Measurements from ENCODE around the gene MARK2. TPM values are rescaled to one million over a fixed set of nuclear protein-coding genes. Genes with fewer than 3 reads are reported as not detected.

MARK2 gene
- polyA plus RNA-seq, 1 of the 3 experiments (the other 2 are of a cell fraction): 18.8 TPM

- Histone ChIP-seq H2AFZ (ENCODE audit: low read depth) (no peak overlapping the region), H3K36me3 (replicated peaks in 1 of 2; ENCODE audit: control insufficient read depth in 1 of 2, insufficient read depth in 2 of 2, low read length in 1 of 2) (peaks cover 0 to 3% of the 10 kb centered on the region in 2 experiments), H3K27ac (ENCODE audit: low read depth in 2 of 2, low read length in 1 of 2) (no peak overlapping the region), H3K4me2 (no peak overlapping the region), H3K27me3 (ENCODE audit: insufficient read depth) (no peaks in the 10 kb centered on the region), H3F3A (replicated peaks; ENCODE audit: insufficient read depth) (no peaks in the 10 kb centered on the region), H4K20me1 (ENCODE audit: insufficient read depth) (peaks cover 87% of the 10 kb centered on the region), H3K4me3 (ENCODE audit: low read depth in 2 of 2, low read length in 1 of 2) (no peak overlapping the region), H3K9me2 (no peaks in the 10 kb centered on the region), H3K9ac (no peak overlapping the region), H3K4me1 (ENCODE audit: control insufficient read depth in 1 of 2, insufficient read depth in 2 of 2, low read depth in 1 of 2, low read length in 1 of 2) (peaks cover 27 to 34% of the 10 kb centered on the region in 2 experiments; a peak in 3 of 4 replicates), H3K79me2 (ENCODE audit: insufficient read depth) (peaks cover 74% of the 10 kb centered on the region), H3K9me3 (no peaks in the 10 kb centered on the region)
- ChIA-PET CTCF (interaction anchor here (1.4 to 5.4 kb wide), 2 partner anchors 31 to 77 kb away, joined by 4 to 23 read pairs; partner anchors contain the start of gene MARK2), POLR2A (no interaction called here)
- WGBS (ENCODE audit: low lambda C conversion rate): 96% methylated on average over 4 of the region's 7 CpGs
- no peak for TF ChIP-seq SIN3A (IDR thresholded peaks at IDR 0.05; ENCODE audit: borderline replicate concordance, low read depth, low read length)
- TF ChIP-seq FOXJ3 (CRISPR knock-in tag; IDR thresholded peaks at IDR 0.05): no peak
- TF ChIP-seq MAX (IDR thresholded peaks at IDR 0.05; ENCODE audit: low read depth): no peak
- no peak for TF ChIP-seq RXRA (IDR thresholded peaks at IDR 0.05; ENCODE audit: borderline replicate concordance, low read depth)
- no peak for TF ChIP-seq NRF1 (IDR thresholded peaks at IDR 0.05; ENCODE audit: low read depth, low read length)
- TF ChIP-seq TEAD4 (IDR thresholded peaks at IDR 0.05; ENCODE audit: borderline replicate concordance, insufficient read depth): no peak
- no peak for TF ChIP-seq MEF2A (IDR thresholded peaks at IDR 0.05; ENCODE audit: borderline replicate concordance, low read depth)
- no peak for TF ChIP-seq FOSL2 (IDR thresholded peaks at IDR 0.05; ENCODE audit: borderline replicate concordance, low read depth)
- no peak for TF ChIP-seq ELF1 (IDR thresholded peaks at IDR 0.05)
- no peak for TF ChIP-seq POLR2AphosphoS5 (IDR thresholded peaks at IDR 0.05; ENCODE audit: low read depth, low read length)
- TF ChIP-seq GABPA (IDR thresholded peaks at IDR 0.05; ENCODE audit: low read depth): no peak
- TF ChIP-seq EP300 (IDR thresholded peaks at IDR 0.05; ENCODE audit: borderline replicate concordance in 1 of 2, low read depth in 1 of 2, low read length in 1 of 2): no peak
- no peak for TF ChIP-seq IRF3 (IDR thresholded peaks at IDR 0.05; ENCODE audit: low read depth, low read length)
- TF ChIP-seq EZH2phosphoT487 (IDR thresholded peaks at IDR 0.05; ENCODE audit: borderline replicate concordance, low read depth): no peak
- no peak for TF ChIP-seq PBX3 (IDR thresholded peaks at IDR 0.05)
- no peak for DNase-seq
Measured at GRCh38 chr11:63869171-63869591, 30.3 kb downstream of the MARK2 start.

GRCh38 chr11:63869683-63870082 lies 30.8 kb downstream of the MARK2 start:
- Histone ChIP-seq H3F3A (replicated peaks; ENCODE audit: insufficient read depth) (no peaks in the 10 kb centered on the region), H3K4me2 (no peak overlapping the region), H3K36me3 (replicated peaks in 1 of 2; ENCODE audit: control insufficient read depth in 1 of 2, insufficient read depth in 2 of 2, low read length in 1 of 2) (peaks cover 0 to 3% of the 10 kb centered on the region in 2 experiments), H3K4me3 (ENCODE audit: low read depth in 2 of 2, low read length in 1 of 2) (no peak overlapping the region), H3K9ac (no peak overlapping the region), H3K9me2 (no peaks in the 10 kb centered on the region), H3K27ac (ENCODE audit: low read depth in 2 of 2, low read length in 1 of 2) (no peak overlapping the region), H3K79me2 (ENCODE audit: insufficient read depth) (peaks cover 76% of the 10 kb centered on the region), H2AFZ (ENCODE audit: low read depth) (no peak overlapping the region), H3K4me1 (ENCODE audit: control insufficient read depth in 1 of 2, insufficient read depth in 2 of 2, low read depth in 1 of 2, low read length in 1 of 2) (peaks cover 27 to 34% of the 10 kb centered on the region in 2 experiments; a peak in 3 of 4 replicates), H3K27me3 (ENCODE audit: insufficient read depth) (no peaks in the 10 kb centered on the region), H4K20me1 (ENCODE audit: insufficient read depth) (peaks cover 92% of the 10 kb centered on the region), H3K9me3 (no peaks in the 10 kb centered on the region)
- WGBS (ENCODE audit: low lambda C conversion rate): 91% methylated on average over 8 of the region's 8 CpGs
- DNase-seq: no peak
- POLR2A ChIA-PET: no interaction called here
- TF ChIP-seq FOXM1 (IDR thresholded peaks at IDR 0.05; ENCODE audit: low read depth) (no peak), POLR2AphosphoS5 (IDR thresholded peaks at IDR 0.05; ENCODE audit: low read depth, low read length) (no peak), MEF2A (IDR thresholded peaks at IDR 0.05; ENCODE audit: borderline replicate concordance, low read depth) (no peak), JUND (IDR thresholded peaks at IDR 0.05) (no peak), RXRA (IDR thresholded peaks at IDR 0.05; ENCODE audit: borderline replicate concordance, low read depth) (no peak), ELF1 (IDR thresholded peaks at IDR 0.05) (no peak), NFIC (IDR thresholded peaks at IDR 0.05; ENCODE audit: borderline replicate concordance) (no peak), MXI1 (IDR thresholded peaks at IDR 0.05; ENCODE audit: low read depth, low read length) (no peak), RCOR1 (IDR thresholded peaks at IDR 0.05; ENCODE audit: low read length) (no peak), MAX (IDR thresholded peaks at IDR 0.05; ENCODE audit: low read depth) (no peak), SIN3A (IDR thresholded peaks at IDR 0.05; ENCODE audit: borderline replicate concordance, low read depth, low read length) (no peak), CHD2 (IDR thresholded peaks at IDR 0.05; ENCODE audit: low read length, partially characterized antibody) (no peak), YY1 (IDR thresholded peaks at IDR 0.05; ENCODE audit: low read depth) (no peak)
- TF ChIP-seq, protein P1, sequence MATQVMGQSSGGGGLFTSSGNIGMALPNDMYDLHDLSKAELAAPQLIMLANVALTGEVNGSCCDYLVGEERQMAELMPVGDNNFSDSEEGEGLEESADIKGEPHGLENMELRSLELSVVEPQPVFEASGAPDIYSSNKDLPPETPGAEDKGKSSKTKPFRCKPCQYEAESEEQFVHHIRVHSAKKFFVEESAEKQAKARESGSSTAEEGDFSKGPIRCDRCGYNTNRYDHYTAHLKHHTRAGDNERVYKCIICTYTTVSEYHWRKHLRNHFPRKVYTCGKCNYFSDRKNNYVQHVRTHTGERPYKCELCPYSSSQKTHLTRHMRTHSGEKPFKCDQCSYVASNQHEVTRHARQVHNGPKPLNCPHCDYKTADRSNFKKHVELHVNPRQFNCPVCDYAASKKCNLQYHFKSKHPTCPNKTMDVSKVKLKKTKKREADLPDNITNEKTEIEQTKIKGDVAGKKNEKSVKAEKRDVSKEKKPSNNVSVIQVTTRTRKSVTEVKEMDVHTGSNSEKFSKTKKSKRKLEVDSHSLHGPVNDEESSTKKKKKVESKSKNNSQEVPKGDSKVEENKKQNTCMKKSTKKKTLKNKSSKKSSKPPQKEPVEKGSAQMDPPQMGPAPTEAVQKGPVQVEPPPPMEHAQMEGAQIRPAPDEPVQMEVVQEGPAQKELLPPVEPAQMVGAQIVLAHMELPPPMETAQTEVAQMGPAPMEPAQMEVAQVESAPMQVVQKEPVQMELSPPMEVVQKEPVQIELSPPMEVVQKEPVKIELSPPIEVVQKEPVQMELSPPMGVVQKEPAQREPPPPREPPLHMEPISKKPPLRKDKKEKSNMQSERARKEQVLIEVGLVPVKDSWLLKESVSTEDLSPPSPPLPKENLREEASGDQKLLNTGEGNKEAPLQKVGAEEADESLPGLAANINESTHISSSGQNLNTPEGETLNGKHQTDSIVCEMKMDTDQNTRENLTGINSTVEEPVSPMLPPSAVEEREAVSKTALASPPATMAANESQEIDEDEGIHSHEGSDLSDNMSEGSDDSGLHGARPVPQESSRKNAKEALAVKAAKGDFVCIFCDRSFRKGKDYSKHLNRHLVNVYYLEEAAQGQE (IDR thresholded peaks at IDR 0.05; ENCODE audit: low read depth, low read length): no peak
- CTCF ChIA-PET: interaction anchor here (1.0 to 5.4 kb wide), 4 partner anchors 13 to 101 kb away, joined by 3 to 23 read pairs (median 4); partner anchors contain the start of genes MARK2 and ZFTA

All from SK-N-SH (cell line).